GM04503 (cell line): Measurements from ENCODE around the gene ZNF654.
"Not testable (repeated sequence)": the region's sequence is repeated elsewhere in the genome, so short reads cannot be mapped to it uniquely, and the experiment has no call there.

Experiments
- DNase-seq: peaks from one replicate; pipeline ENCODE4 v3.0.0-alpha.2; 2012; ENCODE audit warnings: low read depth

ZNF654 gene

GRCh38 chr3:88058581-88059379 is at the start of gene ZNF654, which contains the start of gene CGGBP1:
TSS of gene ZNF654 (plus strand) at chr3:88059255. CDS start at chr3:88059320, 65 bp downstream.
TSS of gene CGGBP1 (minus strand) at chr3:88059005. CDS start at chr3:88055976, 3,029 bp downstream.
- peak; percentile 95 for DNase-seq

DNA sequence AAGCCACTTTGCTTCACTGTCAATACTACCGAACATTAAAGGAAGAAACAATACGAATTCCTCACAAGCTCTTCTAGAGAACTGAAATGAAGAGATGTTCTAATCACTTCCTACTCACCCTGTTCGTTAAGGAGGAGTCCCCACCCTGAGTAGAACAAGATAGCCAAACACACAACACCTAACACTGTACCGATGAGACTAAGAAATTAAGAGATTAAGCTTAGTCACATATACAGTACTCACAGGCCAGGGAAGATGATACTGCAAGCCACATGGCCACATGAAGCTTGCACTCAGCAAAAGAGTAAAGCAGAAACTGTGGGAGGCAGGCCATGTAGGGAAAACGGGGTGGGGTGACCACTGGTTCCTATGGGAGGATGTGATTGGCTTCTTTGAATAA is 48.2 kb upstream of the ZNF654 start:
- no peak for DNase-seq

- DNase-seq = no peak
Measured at GRCh38 chr3:88013592-88013991, 45.5 kb upstream of the ZNF654 start.

- DNase-seq = not testable (repeated sequence)
Measured at GRCh38 chr3:88015656-88016055, 43.4 kb upstream of the ZNF654 start.

GRCh38 chr3:88019024-88019423 is 40.0 kb upstream of the ZNF654 start:
- DNase-seq = no peak

DNA sequence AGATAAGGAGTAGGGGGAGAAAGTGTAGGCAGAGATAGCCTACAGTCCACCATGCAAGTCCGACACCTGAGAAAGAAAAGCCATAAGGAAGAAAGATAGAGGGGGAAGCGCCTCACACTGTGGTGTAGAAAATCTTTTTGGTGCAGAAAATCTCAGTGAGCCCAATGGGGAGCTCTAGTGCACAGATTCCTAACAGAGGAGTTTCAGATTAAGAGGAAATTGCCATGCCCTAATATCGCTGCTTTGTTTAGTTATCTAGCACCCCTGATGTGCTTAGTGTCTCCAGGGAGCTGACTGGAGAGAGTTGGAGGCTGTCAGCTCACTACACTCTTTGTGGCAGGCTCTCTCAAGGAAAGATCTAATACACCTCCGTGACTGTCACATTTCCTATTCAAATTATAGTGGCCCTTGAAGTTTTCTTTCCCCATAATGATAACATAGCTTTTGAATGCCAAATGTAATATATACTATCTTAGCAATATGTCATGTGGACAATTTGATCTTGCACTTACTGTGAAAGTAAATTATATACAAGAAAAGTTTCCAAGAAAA is 34.0 kb upstream of the ZNF654 start:
- no peak for DNase-seq

DNA sequence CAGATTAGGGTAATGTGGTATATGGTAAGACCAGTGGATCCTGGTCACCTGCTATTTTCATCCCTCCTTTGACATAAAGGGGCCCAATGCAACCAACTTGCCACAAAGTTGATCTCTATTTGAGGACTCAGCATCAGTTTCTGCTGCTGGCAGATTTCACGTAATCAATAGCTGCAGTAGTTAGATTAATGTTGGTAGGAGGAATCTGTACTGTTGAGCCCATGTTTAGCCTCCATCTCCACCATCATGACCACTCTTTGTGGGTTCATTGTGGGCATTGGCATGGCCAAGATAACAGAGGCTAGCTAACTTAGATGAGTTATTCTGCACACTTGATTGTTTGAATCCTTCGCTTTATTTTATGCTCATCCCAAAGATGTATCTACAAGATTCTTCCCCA is 30.2 kb upstream of the ZNF654 start:
- DNase-seq = no peak

- DNase-seq = no peak
Measured at GRCh38 chr3:88030210-88030609, 28.8 kb upstream of the ZNF654 start.

DNA sequence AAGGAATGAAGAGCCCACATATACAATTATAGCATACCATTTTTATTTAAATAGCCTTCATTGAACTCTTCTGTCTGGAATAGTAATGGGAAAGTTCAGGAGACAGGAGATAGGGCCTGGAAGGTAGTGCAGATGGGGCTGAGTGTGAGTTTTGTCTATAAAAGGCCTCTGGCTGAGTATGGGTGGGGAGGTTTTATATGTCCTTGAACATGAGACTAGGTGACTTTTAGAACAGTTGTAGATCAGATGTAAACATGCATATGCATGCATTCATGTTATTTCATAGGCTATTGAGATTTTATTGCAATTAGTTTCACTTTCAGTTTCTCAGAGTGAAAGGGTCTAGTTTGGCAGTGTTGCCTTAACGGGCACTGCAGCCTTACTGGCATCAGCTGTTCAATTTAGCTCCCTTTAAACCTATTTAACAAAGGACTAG is 27.4 kb upstream of the ZNF654 start:
- peak; percentile 7 for DNase-seq

- DNase-seq = no peak
Measured at GRCh38 chr3:88032245-88032644, 26.8 kb upstream of the ZNF654 start.

DNA sequence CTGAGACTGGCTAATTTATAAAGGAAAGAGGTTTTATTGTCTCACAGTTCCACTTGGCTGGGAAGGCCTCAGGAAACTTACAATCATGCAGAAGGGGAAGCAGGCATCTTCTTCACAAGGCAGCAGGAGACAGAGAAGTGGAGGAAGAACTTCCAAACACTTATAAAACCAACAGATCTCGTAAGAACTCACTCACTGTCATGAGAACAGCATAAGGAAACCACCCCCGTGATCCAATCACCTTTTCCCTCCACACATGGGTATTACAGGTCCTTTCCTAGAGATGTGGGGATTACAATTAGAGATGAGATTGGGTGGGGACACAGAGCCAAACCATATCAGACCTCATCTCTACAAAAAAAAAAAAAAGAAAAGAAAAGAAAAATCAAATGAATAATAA is 26.0 kb upstream of the ZNF654 start:
- no peak for DNase-seq

GRCh38 chr3:88033808-88034207 is 25.2 kb upstream of the ZNF654 start:
- DNase-seq = no peak

- no peak for DNase-seq
Measured at GRCh38 chr3:88034491-88035275, 24.4 kb upstream of the ZNF654 start.

GRCh38 chr3:88036221-88036620 is 22.8 kb upstream of the ZNF654 start:
- no peak for DNase-seq

DNA sequence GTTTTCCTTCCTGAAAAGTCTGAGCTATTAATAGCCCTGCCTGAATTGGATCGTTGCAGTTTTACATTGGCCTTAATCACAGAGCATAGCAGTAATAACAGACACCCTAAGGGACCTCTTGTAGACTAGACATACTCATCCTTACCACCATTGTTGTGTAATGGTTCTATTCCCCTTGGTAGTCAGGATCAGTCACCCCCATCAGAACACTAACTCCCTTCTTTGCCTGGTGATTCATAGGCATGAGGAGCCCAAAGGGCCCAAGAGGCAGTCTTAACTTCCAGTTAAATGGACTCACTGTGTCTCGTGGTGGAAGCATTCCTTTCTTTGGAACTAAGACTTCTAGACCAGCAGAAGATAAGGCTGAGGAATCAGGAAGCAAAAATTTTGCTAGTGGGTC is 20.5 kb upstream of the ZNF654 start:
- peak; percentile 47 for DNase-seq

- DNase-seq = no peak
Measured at GRCh38 chr3:88040529-88040928, 18.5 kb upstream of the ZNF654 start.

DNA sequence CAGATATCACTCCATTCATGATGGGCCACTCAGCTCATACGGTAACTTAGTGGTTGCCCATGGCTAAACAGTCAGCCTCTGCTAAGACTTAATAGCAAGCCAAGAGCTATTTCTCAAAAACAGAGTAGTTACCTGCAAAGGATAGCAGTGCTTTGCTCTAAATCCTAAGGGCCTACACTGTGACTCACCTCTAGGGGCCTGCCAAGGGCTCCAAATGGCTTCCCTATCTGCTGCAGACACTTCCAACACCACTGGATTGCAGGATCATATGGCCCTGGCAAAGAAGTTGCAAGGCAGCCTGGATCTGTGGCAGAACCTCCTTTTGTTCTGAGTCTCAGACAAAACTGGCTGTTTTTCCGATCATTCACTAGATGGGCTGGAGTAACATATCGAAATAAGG is 18.1 kb upstream of the ZNF654 start:
- no peak for DNase-seq

- no peak for DNase-seq
Measured at GRCh38 chr3:88044411-88044810, 14.6 kb upstream of the ZNF654 start.

- no peak for DNase-seq
Measured at GRCh38 chr3:88046766-88047165, 12.3 kb upstream of the ZNF654 start.

- no peak for DNase-seq
Measured at GRCh38 chr3:88057630-88058305, 1.3 kb upstream of the ZNF654 start.

DNA sequence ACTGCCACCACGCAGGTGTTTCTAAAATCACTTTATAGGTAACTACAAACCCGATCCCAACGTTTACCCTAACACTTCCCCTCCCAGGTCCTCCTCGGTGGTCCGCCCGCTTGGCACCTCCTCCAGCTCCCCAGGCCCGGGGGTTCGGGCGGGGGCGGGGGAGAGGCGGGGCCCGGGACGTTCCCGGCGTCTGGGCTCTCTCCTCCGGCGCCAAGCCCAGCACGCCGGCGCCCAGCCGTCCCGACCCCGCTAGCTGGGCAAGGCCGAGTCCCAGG is 812 bp upstream of the ZNF654 start:
- no peak for DNase-seq

DNA sequence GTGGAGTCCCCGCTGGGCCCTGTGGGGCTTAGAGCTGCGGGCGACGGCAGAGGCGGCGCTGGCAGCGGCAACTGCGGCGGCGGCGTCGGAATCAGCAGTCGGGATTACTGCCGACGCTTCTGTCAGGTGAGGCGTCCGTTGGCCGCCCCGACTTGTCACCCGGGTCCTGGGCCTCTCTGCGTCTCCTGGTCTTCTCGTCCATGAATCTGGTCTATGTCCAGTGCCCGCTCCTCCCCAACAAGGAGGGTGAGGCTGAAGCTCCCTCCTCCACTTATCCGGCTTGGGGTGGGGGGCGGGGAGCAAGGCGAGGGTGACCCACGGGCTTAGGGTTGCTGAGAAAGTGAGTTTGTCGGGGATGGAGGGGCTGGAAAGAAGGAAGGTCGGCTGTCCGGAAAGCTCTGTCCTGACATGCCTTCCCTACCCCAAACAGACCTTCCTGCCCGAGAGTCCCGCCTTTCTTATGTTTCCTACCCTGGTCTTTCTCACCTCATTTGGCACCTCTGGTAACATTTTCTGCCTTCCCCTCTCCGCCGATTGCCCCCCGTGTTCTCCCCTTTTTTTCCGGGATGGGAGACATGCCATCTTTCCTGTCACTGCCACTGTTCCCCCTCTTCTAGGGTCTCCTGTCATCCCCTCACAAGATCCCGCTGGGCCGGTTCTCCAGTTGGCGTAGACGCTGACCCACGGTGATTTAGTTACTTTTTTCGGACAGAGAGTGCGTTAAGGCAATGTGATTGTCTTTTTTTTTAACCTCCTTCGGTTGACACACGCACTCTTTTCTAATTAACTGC is 520 bp downstream of the ZNF654 start:
- DNase-seq = no peak
